Stimulated activated naive CD4-positive, alpha-beta T cell treated with Interleukin-2 at 50 U/mL for 16 hours (primary cell): ENCODE measurements around the gene CCDC152.
"Not testable (repeated sequence)": the region's sequence is repeated elsewhere in the genome, so short reads cannot be mapped to it uniquely, and the experiment has no call there.

Source experiments
- DNase-seq: peaks from one replicate; lab custom pipeline; 2025; lab: John Stamatoyannopoulos, UW

Gene CCDC152

DNA sequence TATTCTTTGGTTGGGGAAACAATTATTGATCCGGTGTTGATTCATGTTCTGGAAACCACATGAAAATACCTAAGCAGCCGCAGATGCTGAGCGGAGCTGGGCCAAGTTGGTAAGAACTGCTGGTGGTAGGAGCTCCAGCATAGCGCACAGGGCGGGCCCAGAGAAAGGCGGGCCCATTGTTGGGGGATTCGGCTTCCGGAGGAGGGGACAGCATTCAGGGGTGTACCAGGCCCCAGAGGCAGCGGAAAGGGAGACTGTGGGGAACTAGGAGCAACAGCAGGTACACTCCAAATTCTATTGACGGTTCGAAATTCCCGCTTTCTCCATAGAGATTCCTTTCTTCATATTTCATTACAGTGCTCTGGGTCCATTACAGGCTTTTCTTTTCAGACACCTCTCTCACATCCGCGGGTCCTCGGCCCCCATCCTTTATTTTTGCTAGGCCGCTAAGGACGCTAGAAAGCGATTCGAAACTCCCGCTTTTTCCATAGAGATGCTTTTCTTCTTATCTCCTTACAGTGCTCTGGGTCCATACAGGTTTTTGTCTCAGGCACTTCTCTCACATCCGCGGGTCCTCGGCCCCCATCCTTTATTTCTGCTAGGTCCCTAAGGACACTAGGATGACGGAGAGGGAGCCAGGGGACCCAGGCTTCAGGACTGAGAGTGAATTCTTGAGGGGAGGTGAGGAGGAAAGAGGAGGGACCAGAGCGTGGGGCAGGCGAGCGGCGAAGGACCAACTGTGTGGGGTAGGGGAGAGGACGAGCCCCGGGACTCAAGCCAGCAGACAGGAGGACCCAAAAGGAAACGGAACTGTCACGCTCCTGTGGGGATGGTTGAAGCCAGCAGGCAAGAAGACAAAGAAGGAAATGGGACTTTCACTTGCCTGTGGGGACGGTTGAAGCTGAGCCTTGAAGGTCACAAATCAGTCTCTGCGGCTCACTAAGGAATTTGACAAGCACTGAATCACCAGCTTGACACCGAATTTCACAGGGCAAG is at the start of gene CCDC152:
TSS of gene CCDC152 (plus strand) at position 213 of the 996 bp plus-strand sequence. CDS start 2,304 bp downstream, outside the sequence.
- peak; percentile 52 for DNase-seq

- no peak for DNase-seq
Measured at GRCh38 chr5:42715785-42716184, 40.8 kb upstream of the CCDC152 start.

DNA sequence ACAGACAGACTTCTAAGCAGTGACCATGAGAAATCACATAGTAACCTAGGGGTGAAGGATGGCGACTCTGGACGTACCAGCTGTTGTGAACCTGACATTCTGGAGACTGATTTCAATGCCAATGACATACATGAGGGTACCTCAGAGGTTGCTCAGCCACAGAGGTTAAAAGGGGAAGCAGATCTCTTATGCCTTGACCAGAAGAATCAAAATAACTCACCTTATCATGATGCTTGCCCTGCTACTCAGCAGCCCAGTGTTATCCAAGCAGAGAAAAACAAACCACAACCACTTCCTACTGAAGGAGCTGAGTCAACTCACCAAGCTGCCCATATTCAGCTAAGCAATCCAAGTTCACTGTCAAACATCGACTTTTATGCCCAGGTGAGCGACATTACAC is 38.0 kb upstream of the CCDC152 start:
- peak; percentile 5 for DNase-seq

- DNase-seq, result no peak
Measured at GRCh38 chr5:42719034-42719433, 37.6 kb upstream of the CCDC152 start.

DNA sequence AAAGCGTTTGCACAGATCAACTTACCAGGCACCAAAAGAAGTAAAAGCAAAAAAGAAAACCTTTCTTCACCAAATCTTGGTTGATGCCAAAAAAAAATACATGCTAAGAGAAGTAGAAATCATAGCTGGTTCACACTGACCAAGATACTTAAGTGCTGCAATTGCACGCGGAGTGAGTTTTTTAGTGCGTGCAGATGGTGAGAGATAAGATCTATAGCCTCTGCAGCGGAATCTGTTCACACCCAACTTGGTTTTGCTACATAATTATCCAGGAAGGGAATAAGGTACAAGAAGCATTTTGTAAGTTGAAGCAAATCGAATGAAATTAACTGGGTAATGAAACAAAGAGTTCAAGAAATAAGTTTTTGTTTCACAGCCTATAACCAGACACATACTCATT is 36.4 kb upstream of the CCDC152 start:
- no peak for DNase-seq

- no peak for DNase-seq
Measured at GRCh38 chr5:42721484-42721883, 35.1 kb upstream of the CCDC152 start.

- DNase-seq, result not testable (repeated sequence)
Measured at GRCh38 chr5:42734531-42735058, 22.0 kb upstream of the CCDC152 start.

- no peak for DNase-seq
Measured at GRCh38 chr5:42740920-42741319, 15.7 kb upstream of the CCDC152 start.

DNA sequence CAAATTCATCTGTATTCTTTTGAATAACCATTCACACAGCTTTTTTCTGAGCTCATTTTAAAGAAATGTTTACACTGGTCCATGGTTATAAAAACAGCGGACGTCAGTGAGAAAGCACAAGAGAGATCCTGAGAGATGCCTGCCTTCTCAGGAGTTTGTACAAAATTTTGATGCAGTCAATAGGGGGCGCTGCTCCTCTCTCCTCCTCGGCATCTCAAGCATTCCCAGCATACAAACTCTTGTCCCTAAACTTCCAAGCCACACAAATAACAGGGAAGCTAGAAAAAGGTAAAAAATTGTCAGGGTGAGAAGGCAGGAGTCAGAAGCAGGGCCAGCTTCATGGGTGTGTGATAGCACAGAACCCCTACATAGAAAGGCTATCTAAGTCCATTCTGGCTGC is 11.2 kb upstream of the CCDC152 start:
- no peak for DNase-seq

GRCh38 chr5:42745856-42746255 is 10.8 kb upstream of the CCDC152 start:
- no peak for DNase-seq

- DNase-seq, result no peak
Measured at GRCh38 chr5:42749020-42749419, 7.6 kb upstream of the CCDC152 start.

DNA sequence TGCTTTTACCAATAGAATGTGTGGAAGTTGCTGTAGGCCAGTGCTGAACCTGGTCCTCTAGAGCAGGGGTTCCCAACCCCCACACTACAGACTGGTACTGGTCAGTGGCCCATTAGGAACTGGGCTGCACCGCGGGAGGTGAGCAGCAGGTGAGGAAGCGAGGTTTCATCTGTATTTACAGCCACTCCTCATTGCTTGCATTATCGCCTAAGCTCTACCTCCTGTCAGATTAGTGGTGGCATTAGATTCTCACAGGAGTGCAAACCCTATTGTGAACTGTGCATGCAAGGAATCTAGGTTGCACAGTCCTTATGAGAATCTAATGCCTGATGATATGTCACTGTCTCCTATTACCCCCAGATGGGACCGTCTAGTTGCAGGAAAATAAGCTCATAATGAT is 6.1 kb upstream of the CCDC152 start:
- no peak for DNase-seq

DNA sequence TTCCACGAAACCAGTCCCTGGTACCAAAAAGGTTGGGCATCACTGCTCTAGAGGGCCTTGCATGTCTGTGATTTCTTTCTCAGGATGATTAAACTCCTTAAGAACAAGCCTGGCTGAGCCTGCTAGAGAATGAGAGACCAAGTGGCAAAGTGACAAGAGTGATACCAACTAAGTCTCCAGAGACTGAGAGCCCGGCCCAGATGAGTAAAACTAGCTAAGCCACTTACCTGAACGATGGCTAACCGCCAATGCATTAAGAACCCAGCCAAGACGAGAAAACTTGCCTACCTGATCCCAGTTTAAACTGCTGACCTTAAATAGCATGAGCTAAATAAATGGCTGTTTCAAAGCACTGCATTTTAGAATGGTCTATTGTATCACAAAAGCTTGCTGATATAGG is 5.6 kb upstream of the CCDC152 start:
- DNase-seq, result no peak

- DNase-seq, result no peak
Measured at GRCh38 chr5:42753099-42753498, 3.5 kb upstream of the CCDC152 start.

- DNase-seq, result no peak
Measured at GRCh38 chr5:42759456-42759855, 2.8 kb downstream of the CCDC152 start.

DNA sequence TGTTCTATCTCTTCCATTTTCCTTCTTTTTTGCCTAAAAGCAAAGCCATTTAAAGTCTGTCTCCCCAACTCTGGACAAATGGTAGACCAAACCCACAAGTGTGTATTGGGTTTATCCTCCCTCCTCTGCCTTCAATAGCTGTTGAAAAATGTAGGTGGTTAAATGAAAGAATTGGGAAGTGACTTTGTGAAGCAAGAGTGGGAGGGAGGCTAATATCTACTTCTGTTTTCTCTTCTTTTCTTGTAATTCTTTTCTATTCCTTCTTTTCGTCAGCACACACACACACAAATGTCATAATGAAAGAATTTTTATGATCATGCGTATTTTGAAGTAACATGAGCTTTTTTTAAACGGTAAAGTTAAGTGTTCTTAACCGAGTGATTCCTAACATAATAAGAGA is 3.8 kb downstream of the CCDC152 start:
- no peak for DNase-seq

- DNase-seq, result no peak
Measured at GRCh38 chr5:42761791-42762190, 5.2 kb downstream of the CCDC152 start.

- DNase-seq, result no peak
Measured at GRCh38 chr5:42767491-42768105, 11.0 kb downstream of the CCDC152 start.

DNA sequence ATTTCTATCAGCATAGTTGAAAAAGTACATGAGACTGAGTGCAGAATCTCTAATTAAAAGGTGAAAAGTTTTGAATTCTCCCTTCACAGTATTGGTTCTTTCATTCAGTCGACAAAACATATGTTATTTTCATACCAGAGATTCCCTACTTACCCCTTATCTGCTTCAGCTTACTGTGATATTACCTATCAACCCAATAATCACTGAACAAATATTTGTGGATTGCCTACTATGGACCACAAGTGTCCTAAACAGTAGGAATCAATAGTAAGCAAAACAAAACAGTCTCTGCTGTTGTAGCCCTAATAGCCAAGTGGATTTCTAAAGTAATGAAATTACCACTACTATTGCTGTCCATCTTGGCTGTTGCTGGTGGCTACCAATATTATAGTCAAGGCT is 11.5 kb downstream of the CCDC152 start:
- no peak for DNase-seq

DNA sequence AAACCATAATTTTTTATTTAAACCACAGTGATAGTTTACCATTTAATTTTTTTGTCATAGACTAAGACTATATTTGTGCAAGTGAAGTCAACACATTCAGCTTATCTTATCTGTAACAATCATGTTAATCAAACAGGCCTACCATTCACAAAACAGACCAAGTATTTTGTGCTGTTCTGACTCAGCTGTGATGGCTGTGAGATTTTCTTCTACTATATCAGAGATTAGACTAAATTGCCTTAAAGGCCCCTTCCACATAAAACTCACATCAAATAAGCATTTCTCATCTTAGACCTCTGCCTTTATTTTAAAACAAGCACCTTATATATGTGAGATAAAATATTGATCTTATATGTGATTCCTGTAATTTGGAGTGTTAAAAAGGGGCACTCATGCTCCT is 13.4 kb downstream of the CCDC152 start:
- no peak for DNase-seq

GRCh38 chr5:42772265-42772993 is 15.8 kb downstream of the CCDC152 start:
- DNase-seq, result no peak

GRCh38 chr5:42779083-42779482 is 22.5 kb downstream of the CCDC152 start:
- no peak for DNase-seq
